ENCODE measurements around the gene PSMB10.
"Not testable (repeated sequence)": the region's sequence is repeated elsewhere in the genome, so short reads cannot be mapped to it uniquely, and the experiment has no call there.

PSMB10 gene

DNA sequence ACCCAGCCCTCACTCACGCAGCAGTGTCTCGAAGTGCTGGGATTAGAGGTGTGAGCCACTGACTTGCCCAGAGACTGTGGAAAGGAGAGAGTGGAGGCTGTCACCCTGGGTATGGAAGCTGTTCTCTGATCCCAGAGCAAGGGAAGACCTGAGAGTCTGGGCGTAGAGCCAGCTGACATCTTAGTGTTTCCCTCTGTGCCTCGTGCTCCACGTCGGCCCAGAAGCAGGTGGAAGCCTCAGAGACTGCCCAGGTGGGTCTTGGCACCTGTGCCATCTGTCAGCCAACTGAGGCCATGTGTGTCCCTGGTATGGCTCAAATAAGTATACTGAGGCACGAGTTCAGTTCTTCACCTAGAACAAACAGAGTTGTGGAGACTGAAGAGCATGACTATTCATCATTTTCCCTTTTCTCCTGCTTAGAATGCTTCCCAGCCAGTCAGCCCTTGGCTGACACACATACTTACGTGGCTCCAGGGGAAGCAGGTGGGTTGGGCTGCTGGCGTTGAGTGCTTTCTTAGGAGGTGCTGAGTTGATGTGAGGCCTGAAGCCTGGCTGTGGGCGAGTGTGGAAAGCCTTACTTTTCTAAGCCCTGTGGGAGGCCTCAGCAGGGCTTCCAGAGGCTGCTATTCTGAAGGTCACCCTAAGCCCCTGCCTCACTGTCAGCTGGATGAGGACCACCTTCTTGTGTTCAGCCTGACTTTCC is 13.1 kb downstream of the PSMB10 start:
- no peak for DNase-seq

DNA sequence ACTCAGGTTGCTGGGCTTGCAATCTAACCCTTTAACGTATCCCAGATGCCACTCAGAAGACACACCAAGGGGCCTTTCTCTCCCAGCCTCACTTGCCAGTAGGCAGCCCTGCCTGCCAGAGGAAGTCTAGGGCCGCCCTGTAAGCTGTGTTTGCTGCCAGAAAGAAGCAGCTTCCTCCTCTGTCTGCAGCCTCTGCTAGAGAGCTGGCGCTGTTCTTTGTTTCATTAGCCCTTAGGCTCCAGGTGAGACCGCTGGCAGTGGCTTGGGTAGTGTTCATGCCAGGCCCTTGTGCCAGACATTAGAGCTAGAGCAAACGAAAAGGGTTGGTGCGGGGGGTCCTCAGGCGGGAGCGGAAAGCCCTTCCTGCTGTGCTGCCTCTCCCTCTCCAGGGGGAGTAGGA is 13.9 kb downstream of the PSMB10 start:
- no peak for DNase-seq

DNA sequence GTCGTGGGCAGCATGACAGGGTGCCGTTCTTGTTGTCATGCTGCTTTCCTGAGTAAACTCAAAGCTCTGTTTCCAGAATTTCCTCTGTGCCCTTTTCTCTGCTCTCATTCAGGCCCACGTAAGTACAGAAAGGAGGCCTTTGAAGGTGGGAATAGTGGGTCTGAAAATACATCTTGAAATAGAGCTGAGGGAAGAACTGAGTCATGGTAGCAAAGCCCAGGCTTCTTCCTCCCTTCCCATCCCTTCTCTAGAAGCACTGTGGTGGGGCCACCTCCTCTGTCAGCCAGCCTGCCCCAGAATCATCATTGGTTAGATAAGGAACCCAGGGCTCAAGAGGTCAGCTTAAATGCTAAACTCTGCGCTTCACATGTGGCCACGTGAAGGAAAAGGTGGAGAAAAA is 14.4 kb downstream of the PSMB10 start:
- DNase-seq: no peak

DNA sequence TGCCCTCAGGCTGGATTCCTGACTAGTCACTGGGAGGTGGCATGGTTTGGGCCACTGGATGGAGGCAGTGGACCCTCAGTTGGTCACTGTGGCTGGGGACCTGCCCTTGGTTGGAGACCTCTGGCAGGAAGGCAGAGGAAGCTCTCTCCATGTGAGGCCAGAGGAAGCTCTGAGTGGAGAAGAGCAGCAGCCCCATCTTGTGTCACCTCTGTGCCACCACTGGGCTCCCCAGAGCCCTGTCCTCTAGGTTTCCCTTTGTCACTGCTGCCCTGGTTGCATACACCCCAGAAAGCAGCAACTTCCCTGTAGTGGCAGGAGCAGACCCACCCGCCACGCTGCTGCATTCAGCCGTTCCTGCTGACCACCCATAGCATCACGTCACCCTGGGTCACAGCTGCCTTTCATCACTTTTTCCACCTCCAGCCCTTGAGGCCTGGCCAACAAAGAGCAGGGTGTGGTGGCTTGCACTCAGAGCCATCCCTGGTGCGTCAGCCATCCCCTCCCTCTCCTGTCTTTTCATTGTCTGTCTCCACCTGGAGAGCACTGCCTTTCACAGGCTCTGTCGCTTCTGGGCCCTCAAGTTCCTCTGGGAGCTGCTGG is 16.9 kb downstream of the PSMB10 start:
- DNase-seq: peak; percentile 1

DNA sequence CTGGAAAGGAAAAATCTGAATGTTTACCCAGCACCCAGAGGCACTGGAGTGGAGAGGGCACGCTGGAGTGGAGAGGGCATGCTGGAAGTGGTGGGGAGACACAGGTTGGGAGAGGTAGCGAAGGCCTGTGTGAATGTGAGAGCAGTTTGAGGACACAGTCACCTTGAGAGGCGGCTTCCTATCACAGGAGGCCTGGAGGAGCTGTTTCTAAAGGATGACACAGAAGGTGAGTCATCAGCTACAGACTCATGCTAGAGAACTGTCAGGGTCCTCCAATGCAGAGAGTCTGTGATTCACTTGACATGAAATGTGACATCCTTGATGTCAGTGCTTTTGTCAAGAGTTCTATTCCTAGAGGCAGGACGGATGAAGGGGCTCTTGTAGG is 18.8 kb downstream of the PSMB10 start:
- no peak for DNase-seq

DNA sequence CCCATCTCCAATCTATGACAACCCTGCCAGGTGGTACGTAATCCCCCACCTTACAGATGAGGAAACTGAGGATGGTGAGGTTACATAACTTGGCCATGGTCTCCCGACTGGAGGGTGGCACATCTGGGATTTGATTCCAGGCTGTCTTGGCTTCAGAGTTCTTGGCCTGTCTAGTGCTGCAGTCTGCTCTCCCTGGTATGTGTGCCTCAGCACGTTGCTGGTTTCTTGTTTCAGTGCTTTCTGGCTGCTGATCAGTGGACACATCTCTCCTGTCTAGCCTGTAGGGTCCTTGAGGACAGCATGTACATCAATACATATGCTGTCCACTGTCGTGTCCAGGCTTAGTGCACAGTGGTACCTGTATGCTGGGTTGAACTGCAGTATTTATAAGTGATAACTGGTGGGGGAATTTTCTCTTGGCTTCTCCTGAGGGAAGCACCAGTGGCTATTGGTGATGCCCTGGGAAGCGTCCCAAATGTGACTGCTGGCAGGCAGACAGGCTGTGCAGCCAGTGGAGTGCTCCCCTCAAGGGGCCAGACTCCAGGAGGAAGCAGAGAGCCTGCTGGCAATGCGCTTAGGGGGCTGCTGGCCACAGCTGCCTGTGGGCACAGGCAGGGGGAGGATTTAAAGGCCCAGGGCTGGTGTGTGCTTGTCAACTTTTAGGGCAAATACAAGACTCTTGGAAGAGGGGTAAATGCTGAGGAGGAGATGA is 19.4 kb downstream of the PSMB10 start:
- DNase-seq: no peak

DNA sequence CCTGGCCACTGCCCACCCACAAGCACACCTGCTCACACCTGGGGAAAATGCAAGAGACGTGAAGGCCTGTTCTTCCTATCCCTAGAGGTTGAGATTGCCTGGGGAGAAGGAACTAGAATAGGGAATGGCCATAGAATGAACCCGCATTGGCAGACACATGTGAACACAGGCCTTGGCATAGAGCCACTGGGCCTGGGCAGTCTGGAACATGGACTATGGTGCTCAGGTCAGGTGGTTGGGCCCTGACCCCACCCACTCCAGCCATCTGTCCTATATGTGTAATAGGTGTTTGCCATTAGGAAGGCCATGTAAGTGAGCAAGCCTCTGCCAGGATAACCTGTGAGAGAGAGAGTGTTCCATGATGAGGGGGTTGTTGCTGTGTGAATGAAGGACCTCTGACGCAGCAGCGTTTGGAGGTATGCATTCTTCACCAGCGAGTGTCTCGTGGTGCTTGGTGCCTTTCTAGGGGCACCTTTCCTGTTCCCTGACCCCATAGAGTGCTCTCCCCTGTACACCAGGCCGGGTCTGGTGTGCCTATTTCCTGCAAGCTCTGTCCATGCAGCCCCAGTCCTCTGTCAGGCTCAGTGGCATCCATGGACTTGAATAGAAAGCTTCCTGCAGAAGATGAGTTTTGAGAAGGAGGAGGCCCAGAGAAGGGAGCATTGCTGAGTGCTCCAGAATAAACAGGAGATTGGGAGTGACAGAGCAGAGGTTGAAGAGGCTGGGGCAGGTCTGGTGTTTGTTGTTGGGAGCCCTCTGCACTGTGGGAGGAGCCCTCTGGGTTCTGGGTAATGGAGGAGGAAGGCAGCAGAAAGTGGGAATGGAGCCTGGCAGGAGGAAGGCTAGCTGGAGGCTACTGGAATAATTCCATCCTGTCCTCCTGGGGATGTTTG is 20.6 kb downstream of the PSMB10 start:
- no peak for DNase-seq

DNA sequence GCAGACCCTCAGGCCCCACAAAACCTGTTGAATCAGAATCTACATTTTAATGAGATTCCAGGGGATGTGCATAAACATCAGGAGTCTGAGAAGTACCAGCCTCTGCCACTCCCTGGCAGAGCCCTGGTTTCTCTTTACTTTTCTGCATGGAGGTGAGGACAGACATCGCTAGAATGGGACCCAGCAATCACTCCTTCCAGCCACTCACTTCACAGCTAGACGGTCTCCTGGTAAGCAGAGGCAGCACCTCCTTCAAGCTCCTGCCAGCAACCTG is 21.2 kb downstream of the PSMB10 start:
- DNase-seq: not testable (repeated sequence)

DNA sequence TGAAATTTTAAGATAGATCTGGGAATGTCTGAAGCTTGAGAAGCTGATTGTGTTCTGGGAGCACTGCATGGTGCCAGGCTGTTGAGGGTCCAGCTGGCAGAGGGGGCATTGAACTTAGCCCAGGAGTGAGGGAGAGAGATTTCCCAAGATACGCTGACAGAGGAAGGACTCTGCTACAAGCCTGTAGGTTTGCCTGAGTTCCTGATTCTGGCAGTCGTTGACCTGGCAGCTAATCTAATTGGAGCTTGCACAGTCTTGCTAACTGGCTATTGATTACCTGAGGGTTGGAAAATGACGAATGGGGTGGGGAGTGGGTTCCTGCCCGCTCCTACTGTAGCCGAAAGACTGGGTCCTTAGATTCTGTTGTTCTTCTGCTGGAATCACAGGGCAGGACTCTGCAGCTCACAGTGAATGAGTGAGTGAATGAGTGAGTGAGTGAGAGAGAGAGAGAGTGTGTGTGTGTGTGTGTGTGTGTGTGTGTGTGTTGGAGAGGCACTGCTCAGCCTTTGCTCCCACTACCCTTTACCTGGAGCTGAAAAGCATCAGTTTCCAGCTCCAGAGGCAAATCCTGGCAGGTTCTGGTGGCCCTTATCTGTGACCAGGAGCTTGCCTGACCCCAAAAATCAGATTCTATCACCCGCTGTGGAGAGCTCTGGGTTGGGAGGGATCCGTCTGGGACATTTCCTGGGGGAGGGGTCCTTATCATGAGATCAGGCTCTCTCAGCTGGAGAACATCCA is 21.7 kb downstream of the PSMB10 start:
- DNase-seq: no peak

DNA sequence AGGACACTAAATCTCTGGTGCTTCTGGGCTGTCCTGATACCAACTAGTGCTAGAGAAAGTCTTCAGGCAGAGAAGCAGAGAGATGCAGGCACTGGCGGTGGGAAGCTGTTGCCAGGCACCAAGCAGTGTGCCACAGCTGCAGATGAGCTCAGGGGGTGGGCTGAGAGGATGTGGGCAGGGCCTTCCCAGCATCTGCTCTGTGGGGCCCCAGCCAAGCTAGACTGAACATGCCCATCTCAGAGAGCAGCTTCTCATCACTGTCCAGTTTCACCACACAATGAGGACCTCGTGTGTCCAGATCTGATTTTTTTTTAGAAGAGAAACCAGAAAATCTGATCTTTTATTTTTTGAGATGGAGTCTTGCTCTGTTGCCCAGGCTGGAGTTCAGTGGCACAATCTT is 26.5 kb downstream of the PSMB10 start:
- no peak for DNase-seq

DNA sequence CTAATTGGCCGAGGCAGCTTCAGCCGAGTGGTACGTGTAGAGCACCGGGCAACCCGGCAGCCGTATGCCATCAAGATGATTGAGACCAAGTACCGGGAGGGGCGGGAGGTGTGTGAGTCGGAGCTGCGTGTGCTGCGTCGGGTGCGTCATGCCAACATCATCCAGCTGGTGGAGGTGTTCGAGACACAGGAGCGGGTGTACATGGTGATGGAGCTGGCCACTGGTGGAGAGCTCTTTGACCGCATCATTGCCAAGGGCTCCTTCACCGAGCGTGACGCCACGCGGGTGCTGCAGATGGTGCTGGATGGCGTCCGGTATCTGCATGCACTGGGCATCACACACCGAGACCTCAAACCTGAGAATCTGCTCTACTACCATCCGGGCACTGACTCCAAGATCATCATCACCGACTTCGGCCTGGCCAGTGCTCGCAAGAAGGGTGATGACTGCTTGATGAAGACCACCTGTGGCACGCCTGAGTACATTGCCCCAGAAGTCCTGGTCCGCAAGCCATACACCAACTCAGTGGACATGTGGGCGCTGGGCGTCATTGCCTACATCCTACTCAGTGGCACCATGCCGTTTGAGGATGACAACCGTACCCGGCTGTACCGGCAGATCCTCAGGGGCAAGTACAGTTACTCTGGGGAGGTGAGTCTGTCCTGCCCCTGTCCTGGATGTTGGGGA is 27.5 kb downstream of the PSMB10 start:
- no peak for DNase-seq

DNA sequence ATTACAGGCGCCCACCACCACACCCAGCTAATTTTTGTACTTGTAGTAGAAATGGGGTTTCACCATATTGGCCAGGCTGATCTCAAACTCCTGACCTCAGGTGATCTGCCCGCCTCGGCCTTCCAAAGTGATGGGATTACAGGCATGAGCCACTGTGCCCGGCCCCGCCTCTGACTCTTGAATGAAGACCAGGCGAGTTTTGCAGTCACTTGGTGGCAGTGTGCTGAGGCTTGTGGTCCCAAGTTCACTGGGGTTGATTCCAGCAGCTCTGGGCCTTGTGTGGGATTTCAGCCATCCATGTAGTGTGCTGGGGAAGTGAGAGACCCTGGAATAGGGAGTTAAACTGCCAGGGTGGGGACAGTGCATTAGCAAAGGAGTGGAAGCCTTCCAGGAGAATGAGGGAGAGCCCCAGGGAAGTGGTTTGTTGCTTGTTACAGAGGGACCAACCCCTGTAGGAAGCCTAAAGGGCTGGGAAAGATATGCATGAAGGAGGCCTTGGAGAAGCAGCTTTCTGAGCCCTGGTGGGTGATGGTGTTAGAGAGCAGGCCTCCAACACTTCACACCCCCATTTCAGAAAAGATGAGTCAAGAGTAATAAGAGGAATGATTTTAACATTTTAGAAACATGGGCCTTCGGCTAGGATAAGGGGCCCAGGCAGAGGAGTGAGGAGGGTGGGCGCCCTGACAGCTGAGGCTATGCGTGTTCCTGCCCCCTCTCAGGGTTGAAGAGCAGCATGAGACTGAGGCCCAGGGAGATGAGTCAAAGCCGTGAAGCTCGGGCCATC is 29.1 kb downstream of the PSMB10 start:
- DNase-seq: no peak

DNA sequence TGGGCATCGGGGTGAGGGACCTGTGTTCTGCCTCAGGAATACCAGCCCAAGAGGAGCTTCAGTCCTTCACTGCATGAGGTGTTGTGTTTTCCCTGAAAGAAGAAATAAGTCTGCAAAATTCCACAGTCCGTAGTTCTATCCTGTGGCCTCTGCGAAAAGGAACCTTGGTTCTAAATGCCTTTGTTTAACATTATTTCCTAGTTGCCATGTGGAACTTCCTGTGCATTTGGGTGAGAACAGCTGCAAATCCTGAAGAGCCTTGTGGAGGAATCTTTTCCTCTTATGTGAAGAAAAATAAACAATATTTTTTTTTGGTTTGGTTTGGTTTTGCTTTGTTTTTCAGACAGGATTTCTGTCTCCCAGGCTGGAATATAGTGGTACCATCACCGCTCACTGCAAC is 33.8 kb downstream of the PSMB10 start:
- DNase-seq: no peak

DNA sequence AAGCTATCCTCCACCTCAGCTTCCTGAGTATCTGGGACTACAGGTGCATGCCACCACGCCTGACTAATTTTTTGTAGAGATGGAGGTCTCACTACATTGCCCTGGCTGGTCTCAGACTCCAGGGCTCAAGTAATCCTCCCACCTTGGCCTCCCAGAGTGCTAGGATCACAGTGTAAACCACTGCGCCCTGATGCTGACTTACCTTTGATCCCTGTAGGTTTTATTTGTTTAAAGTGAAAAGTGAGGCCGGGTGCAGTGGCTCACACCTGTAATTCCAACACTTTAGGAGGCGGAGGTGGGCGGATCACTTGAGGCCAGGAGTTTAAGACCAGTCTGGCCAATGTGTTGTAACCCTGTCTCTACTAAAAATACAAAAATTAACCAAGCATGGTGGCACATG is 34.9 kb downstream of the PSMB10 start:
- DNase-seq: no peak

DNA sequence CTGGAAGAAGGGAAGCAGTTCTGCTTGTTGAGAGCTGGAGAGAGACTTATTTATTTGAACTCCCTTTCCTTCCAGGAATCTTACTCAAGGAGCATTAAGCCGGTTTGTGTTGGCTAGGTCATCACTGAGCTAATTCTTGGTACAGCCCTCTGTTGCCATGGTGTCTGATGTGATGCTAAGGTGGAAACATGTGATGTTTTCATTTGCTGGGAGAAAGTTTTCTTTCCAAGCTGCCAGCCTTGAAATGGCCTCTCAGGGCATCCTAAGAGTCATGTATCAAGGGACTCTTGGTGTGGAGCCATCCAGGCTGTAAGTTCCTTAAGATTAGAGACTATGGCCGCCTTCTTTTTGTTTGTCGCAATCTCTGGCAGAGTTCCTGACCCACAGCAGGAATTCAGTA is 39.4 kb downstream of the PSMB10 start:
- DNase-seq: no peak

DNA sequence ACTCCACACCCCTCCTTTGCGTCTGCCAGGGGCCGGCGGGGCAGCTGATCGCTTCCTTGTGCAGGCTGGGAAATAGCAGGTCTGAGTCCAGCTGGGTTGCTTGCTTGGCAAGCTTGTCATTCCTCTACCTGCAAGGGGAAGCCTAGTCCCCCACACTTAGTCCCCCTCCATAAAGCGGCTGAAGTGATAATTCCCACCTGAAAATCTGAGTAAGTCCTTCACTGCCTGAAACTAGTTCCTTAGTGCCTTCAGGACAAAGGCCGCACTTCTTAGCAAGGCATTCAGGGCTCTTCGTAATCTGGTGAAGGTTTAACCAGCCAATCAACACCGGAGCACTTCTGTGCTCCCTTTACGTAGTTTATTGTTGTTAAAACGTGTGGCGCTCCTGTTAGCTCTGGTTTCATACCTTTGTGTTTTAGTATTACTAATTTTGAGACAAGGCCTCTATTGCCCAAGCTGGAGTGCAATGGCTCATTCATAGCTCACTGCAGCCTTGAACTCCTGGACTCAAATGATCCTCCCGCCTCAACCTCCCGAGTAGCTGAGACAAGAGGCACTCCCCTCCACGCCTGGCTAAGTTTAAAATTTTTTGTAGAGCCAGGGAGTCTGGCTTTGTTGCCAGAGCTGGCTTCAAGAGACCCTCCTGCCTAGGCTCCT is 42.8 kb downstream of the PSMB10 start:
- no peak for DNase-seq

DNA sequence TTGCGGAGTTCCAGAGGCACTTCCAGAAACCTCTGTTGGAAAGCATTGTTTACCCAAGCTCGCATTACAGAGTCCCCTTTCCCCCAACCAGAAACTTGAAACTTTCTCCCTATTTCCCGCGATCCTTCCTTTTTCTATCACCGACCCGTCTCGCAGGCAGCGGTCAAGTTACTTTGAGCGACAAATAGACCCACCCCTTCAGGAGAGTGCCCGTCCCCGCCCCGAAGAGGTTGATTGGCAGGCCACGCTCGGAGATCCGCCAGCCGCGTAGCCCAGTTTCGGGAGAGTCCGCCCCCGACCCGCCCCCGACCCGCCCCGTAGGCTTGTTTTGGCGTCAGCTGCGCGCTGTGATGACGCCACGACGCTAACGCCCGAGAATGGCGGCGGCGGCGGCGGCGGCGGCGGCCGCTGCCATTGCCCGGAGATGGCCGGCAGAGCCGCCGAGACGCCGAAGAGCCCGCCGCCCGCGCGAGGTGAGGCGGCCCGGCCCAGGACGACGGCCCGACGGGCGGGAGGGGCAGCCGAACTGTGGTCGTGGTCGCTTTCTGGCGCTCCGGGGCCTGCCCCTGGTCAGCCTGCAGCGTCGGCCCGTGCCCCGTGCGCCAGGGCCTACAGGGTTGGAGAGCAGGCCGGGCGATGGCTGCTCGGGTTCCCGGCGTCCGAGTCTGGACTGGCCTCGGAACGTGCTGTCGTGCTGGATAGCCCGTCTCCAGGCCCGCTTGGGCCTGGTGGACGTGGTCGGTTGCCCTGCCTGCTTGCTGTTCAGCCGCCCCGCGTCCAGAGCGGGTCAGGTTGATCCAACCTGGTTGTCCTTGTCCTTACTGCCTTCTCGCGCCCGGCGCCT is 43.5 kb downstream of the PSMB10 start, which contains the start of gene PSKH1:
TSS of gene PSKH1 (plus strand) at position 356 of the 844 bp plus-strand sequence. CDS start 15,496 bp downstream, outside the sequence.
- DNase-seq: peak; percentile 74

DNA sequence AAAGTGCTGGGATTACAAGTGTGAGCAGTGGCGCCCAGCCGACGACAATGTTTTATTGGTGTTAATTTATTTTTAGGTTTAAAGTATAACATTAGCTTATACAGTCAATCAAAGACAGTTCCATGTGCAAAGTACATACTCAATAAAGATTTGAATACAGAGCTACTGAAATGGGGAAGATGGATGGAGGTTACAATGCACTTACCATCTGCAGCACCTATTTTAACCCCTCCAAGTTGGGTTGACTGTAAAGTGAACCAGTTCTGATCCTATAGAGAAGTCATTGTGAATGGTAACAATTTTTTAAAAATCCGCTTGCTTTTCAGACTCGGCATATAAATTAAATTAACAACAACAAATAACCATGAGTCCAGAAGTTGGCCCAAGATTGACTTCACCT is 44.3 kb downstream of the PSMB10 start:
- no peak for DNase-seq

DNA sequence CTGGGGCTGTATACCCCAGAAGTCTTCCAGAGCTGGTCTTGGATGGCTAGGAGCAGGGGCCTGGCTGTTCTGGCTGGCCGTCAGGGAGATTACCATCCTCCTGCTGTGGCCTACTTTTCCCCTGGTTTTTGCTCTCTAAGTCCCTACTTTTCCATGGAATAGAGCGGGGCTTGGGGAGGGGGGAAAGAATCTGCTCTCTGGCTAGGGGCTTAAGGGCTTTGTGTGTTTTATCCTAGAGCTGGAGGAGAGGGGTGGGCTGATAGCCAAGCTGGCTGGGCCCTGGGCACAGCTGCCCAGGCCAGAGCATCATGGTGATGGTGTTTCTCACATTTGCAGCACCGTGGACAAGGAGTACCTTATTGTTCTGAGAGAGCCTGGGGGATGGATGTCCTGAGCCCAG is 48.3 kb downstream of the PSMB10 start:
- no peak for DNase-seq

DNA sequence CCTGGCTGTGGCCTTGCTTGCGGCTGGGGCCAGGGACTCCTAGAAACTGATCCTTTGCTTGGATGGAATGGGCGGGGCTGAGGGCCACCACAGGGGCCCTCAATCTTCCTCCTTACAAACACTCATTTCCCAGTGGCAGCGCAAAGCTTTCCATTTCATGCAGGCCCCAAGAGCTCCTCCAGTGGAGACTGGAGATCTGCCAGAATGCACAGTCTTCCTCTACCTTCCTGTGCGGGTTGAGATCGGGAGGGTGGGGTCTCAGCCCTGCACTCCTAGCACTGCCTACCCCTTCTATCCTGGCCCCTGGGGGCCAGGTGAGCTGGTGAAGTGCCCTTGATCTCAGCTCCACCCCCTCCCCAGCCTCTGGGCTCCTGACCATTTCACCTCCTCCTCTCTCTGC is 50.3 kb downstream of the PSMB10 start:
- no peak for DNase-seq
